Measurements from ENCODE around the gene RAB6A. TPM values are rescaled to one million over a fixed set of nuclear protein-coding genes. Genes with fewer than 3 reads are reported as not detected.

RAB6A gene
- total and polyA plus RNA-seq, 2 of the 8 experiments (the other 6 are each of a cell fraction or from before 2014, with no cell fraction given): 24.4 to 88.6 TPM

GRCh38 chr11:73637012-73637411 lies 123.9 kb downstream of the RAB6A start:
- Histone ChIP-seq H4K20me1 (replicated peaks in 1 of 2; ENCODE audit: control insufficient read depth in 1 of 2, insufficient read depth in 2 of 2, low read length in 2 of 2) (no peaks in the 10 kb centered on the region), H3K79me1 (ENCODE audit: low read depth, low read length) (no peaks in the 10 kb centered on the region), H2BK5ac (ENCODE audit: low read depth, low read length) (no peak overlapping the region), H4K5ac (ENCODE audit: insufficient read length, low read depth, low read length) (no peak overlapping the region), H2AFZ (ENCODE audit: low read length) (0 out of 2 replicates have a peak overlapping the region, but pooled peaks have one; percentile 14), H2BK120ac (replicated peaks; ENCODE audit: low read depth, low read length) (no peak overlapping the region), H3K4me3 (ENCODE audit: extremely low read depth in 1 of 4, insufficient read depth in 2 of 4, low read depth in 3 of 4, low read length in 4 of 4) (no peak overlapping the region), H3K18ac (ENCODE audit: extremely low read depth, low read length) (no peak overlapping the region), H3K4me1 (replicated peaks in 1 of 4; ENCODE audit: control insufficient read depth in 3 of 4, insufficient read depth in 4 of 4, low read length in 3 of 4) (peaks cover 0 to 4% (median 2%) of the 10 kb centered on the region in 4 experiments; a peak in 3 of 7 replicates), H2BK12ac (ENCODE audit: low read depth, low read length) (no peak overlapping the region), H2BK15ac (ENCODE audit: low read length) (no peak overlapping the region), H3K23ac (ENCODE audit: insufficient read length) (no peak overlapping the region), H2BK20ac (ENCODE audit: low read length) (no peak overlapping the region), H3K4ac (replicated peaks; ENCODE audit: insufficient read length, low read depth, low read length) (no peak overlapping the region), H4K91ac (replicated peaks; ENCODE audit: insufficient read length, low read length) (no peak overlapping the region), H2AK5ac (ENCODE audit: low read depth, low read length) (no peak overlapping the region), H3K79me2 (ENCODE audit: control insufficient read depth in 1 of 2, insufficient read depth in 2 of 2, low read length in 2 of 2) (no peaks in the 10 kb centered on the region), H3K27ac (ENCODE audit: low read depth, low read length) (no peak overlapping the region), H3K9me3 (ENCODE audit: insufficient read depth in 2 of 2, low read depth in 1 of 2, low read length in 1 of 2) (no peaks in the 10 kb centered on the region; a peak in 1 of 4 replicates), H3K4me2 (ENCODE audit: insufficient read depth in 1 of 2, low read depth in 2 of 2, low read length in 2 of 2) (no peak overlapping the region), H3K56ac (replicated peaks; ENCODE audit: insufficient read length, low read depth, low read length) (no peak overlapping the region), H3K36me3 (ENCODE audit: control insufficient read depth in 2 of 4, insufficient read depth in 4 of 4, low read length in 3 of 4) (no peaks in the 10 kb centered on the region), H3K14ac (ENCODE audit: insufficient read length) (no peak overlapping the region), H3K9ac (replicated peaks in 1 of 4; ENCODE audit: extremely low read depth in 1 of 4, low read depth in 3 of 4, low read length in 3 of 4) (no peak overlapping the region), H3K23me2 (ENCODE audit: low read depth, low read length) (no peaks in the 10 kb centered on the region), H4K8ac (ENCODE audit: extremely low read depth, insufficient read depth, low read length) (no peak overlapping the region), H3K27me3 (replicated peaks in 1 of 4; ENCODE audit: control insufficient read depth in 3 of 4, extremely low read depth in 1 of 4, insufficient read depth in 3 of 4, low read length in 3 of 4) (peaks cover 0 to 4% (median 0%) of the 10 kb centered on the region in 4 experiments; a peak in 1 of 7 replicates)
- TF ChIP-seq CHD1 (IDR thresholded peaks at IDR 0.05; ENCODE audit: low read depth, low read length) (no peak), YY1 (IDR thresholded peaks at IDR 0.05; ENCODE audit: low read depth, low read length) (peak; percentile 91)
- FAIRE-seq (no peak), DNase-seq (ENCODE audit: low read depth in 1 of 2, low spot score in 2 of 2) (no peak)
- POLR2A ChIA-PET (ENCODE audit: partially characterized antibody): interaction anchor here (1.0 to 1.2 kb wide), 2 partner anchors 11 to 208 kb away, joined by 4 read pairs; no protein-coding TSS in a partner anchor
- 81% methylated on average over 1 of the region's 1 CpG; no CpG with 5 or more reads in 1 of the 2 experiments for WGBS, 2 experiments (ENCODE audit: extremely low coverage in 1 of 2, insufficient coverage in 1 of 2, insufficient read length in 1 of 2, insufficient replicate concordance in 2 of 2, low coverage in 1 of 2, low lambda C conversion rate in 2 of 2, missing lambda C conversion rate in 1 of 2)
- CTCF ChIA-PET (ENCODE audit: partially characterized antibody): interaction anchor here (26.0 to 30.1 kb wide), 2 partner anchors 1 to 12 kb away, joined by 653 read pairs; partner anchors contain the start of gene PLEKHB1

Data from H1 (cell line).